BE2C (cell line): ENCODE measurements around the gene SPON1.

ENCODE experiments used
- DNase-seq: peaks from one replicate; pipeline ENCODE4 v3.0.0-alpha.2; 2020
- H3K27me3 ChIP-seq: fragments of 250-450 bp; sonication (Bioruptor Pico); 2 replicates; pipeline ENCODE4 v1.5.1; 2020; ENCODE audit warnings: mild to moderate bottlenecking
- H3K36me3 ChIP-seq: fragments of 250-450 bp; sonication (Bioruptor Pico); 2 replicates; pipeline ENCODE4 v1.5.1; 2020; ENCODE audit warnings: mild to moderate bottlenecking
- H3K4me1 ChIP-seq: fragments of 250-450 bp; sonication (Bioruptor Pico); 2 replicates; pipeline ENCODE4 v1.5.1; 2020
- H3K4me3 ChIP-seq: 2 replicates; pipeline ENCODE4 v1.5.1; 2011; ENCODE audit warnings: low read depth, low read length
- H3K9me3 ChIP-seq: fragments of 250-450 bp; sonication (Bioruptor Pico); 2 replicates; pipeline ENCODE4 v1.5.1; 2020
- TF ChIP-seq, protein P1 (sequence below): IDR thresholded peaks from 2 replicates; pipeline ENCODE4 v1.5.1; 2012; ENCODE audit warnings: mild to moderate bottlenecking, low read depth, low read length

Gene SPON1

DNA sequence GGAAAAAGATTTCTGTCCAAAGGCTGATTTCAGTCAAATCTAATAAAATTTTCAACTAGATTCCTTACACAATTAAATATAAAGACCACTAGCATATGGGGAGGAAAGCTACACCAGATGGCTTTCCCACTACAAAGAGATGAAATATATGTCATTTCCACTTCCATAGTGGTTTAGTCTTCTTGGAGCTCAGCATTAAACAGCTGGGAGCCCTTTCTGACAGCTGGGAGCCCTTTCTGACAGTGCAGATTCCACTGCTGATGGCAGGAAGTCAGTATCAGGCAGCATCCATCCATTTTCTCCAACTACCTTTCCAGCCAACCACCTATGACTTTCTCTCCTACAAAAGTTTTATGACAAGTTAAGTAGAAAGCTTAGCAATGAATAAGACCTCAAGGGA is 218.6 kb downstream of the SPON1 start:
- no peak for DNase-seq
- no peaks in the 10 kb centered on the region for H3K4me1 ChIP-seq
- TF ChIP-seq, protein P1, sequence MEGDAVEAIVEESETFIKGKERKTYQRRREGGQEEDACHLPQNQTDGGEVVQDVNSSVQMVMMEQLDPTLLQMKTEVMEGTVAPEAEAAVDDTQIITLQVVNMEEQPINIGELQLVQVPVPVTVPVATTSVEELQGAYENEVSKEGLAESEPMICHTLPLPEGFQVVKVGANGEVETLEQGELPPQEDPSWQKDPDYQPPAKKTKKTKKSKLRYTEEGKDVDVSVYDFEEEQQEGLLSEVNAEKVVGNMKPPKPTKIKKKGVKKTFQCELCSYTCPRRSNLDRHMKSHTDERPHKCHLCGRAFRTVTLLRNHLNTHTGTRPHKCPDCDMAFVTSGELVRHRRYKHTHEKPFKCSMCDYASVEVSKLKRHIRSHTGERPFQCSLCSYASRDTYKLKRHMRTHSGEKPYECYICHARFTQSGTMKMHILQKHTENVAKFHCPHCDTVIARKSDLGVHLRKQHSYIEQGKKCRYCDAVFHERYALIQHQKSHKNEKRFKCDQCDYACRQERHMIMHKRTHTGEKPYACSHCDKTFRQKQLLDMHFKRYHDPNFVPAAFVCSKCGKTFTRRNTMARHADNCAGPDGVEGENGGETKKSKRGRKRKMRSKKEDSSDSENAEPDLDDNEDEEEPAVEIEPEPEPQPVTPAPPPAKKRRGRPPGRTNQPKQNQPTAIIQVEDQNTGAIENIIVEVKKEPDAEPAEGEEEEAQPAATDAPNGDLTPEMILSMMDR, result no peak

DNA sequence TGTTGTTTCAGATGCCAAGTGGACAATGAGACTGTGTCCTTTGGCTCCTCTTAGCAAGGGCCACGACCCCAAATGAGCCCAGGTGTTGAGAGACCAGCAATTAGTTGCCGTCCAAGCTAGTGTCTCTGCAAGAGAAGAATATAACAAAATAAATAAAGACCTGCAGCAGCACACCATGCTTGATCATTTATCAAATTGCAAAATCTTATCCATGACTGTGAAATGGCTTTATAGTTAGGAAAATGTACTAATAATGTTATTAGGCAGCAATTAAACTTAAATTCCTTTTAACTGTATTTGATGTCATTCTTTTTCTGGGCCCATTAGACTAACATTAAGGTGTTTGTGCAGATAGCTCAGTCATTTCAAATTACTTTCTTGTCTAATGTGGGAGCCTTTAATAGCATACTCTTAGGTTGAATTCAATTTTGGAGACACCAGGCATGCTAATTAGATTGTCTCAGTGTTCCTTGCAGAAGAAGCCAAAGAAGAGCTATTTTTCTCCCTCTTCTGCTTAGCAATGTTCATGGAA is 220.4 kb downstream of the SPON1 start:
- no peaks in the 10 kb centered on the region for H3K36me3 ChIP-seq
- no peaks in the 10 kb centered on the region for H3K27me3 ChIP-seq
- TF ChIP-seq, protein P1, result no peak
- H3K4me3 ChIP-seq, result no peak overlapping the region
- H3K9me3 ChIP-seq, result no peaks in the 10 kb centered on the region
- DNase-seq, result no peak
- no peaks in the 10 kb centered on the region for H3K4me1 ChIP-seq

More for the DNA sequence above, 218.6 kb downstream of the SPON1 start:
- Histone ChIP-seq H3K9me3 (no peaks in the 10 kb centered on the region), H3K36me3 (no peaks in the 10 kb centered on the region), H3K4me3 (no peak overlapping the region), H3K27me3 (no peaks in the 10 kb centered on the region)

DNA sequence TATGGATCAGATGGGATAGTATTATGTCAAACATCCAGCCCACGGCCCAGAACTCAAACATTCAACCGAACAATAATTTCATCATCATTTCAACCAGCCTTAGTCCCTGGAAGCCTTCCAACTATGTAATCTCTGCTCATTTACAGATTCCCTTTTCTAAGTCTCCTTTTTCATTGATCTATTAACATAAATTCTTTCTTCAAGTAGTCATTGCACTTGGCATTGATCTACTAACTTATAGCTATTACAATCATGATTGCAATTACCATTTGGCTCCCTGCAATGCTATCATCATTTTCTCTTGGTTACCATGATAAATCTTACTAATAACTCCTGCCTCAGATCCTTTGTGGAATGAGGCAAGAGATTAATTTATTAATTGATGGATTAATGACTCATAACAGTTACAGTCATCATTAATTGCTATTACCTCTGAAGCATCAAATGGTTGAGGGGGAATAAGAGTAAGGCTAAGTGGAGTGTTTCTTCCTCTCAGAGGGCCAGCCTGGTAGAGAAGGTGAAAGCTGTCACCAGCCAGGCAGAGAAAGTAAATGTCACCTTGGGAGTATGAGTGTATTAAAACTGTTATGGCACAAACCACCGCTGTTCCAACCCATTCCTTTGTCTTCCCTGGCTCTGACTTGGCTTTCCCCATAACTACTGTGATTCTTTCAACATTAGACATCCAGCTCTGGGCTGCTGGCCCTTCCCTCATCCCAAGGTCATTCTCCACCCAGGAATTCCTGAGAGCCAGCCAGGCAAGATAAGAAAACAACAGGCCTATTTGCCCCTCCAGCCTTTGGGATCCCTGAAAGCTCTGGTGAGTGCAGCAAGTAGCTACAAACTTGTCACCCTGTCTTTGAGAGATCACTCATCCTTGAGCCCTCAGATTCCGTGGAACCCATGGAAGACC is 221.8 kb downstream of the SPON1 start:
- Histone ChIP-seq H3K9me3 (no peaks in the 10 kb centered on the region), H3K4me1 (no peaks in the 10 kb centered on the region), H3K4me3 (no peak overlapping the region), H3K27me3 (no peaks in the 10 kb centered on the region), H3K36me3 (no peaks in the 10 kb centered on the region)
- no peak for DNase-seq
- TF ChIP-seq, protein P1, result no peak

DNA sequence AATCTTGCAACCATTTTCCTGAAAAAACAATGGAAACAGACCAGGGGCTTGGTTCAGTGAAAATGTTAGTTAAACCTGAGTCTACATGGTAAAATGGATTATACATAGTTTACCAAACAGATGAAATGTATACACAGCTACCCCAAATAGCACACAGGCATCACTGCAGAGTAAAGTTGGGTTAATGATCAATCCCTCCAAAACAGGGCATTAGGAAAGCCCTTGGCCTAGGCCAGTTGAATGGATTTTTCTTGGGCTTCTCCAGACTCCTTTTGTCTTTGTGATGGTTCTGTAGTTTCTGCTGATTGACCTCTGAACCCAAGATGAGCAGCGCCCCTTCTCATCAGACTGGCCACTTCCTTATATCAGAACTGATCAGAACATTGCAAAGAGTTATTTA is 222.9 kb downstream of the SPON1 start:
- TF ChIP-seq, protein P1, result no peak
- Histone ChIP-seq H3K4me3 (no peak overlapping the region), H3K9me3 (no peaks in the 10 kb centered on the region), H3K27me3 (no peaks in the 10 kb centered on the region), H3K36me3 (no peaks in the 10 kb centered on the region), H3K4me1 (no peaks in the 10 kb centered on the region)
- DNase-seq, result no peak

DNA sequence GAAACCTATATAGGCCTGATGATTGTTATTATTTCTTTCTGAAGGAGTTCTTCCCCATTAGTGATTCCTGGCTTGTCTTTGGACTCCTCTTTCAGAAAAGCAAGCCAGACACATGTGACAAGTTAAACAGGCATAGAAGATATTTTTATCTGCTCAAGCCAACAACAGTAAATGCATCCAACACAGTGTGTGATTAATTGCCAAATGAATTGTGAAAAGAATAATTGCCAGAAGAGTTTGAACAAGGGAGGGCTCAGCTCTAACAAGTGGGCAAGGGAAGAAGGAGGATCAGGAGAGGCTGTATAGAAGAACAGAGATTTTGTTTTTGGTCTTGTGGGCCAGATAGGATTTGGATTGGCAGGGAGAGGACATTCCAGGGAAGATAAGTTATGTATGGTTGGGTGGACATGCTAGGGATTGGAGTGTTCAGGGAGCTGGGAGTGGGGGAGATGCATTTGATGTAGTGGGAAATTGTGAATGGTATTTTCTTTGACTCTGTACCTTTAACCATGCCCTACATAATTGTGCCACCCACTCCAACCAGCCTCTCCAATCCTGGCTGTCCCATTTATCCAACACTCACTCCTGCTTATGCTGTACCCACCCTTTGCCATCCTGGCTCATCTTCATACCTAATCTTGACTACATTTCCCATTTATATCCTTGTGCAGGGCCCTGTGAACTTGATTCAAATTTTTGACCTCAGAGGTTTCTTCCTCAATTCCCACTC is 223.7 kb downstream of the SPON1 start:
- Histone ChIP-seq H3K9me3 (no peaks in the 10 kb centered on the region), H3K27me3 (no peaks in the 10 kb centered on the region), H3K4me1 (no peaks in the 10 kb centered on the region), H3K36me3 (no peaks in the 10 kb centered on the region), H3K4me3 (no peak overlapping the region)
- TF ChIP-seq, protein P1, result no peak
- DNase-seq, result no peak

DNA sequence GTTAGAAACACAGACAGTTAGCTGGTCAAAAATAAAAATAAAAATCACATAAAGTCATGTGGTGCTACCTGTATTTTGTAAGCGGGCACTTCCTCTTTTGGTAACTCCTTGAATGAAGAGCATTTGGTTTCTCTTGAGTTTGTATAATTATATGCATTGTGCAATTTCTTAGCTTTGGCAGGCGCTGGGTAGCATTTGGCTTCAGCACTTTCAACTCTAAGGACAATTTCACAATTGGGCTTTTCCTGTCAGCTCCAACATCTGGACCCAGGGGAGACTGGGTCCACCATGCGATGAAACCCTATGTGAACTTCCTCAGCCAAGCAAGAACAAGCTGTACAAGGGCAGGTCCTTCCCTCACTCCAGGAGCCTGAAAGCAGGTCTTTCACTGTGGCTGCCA is 227.4 kb downstream of the SPON1 start:
- TF ChIP-seq, protein P1, result no peak
- no peaks in the 10 kb centered on the region for H3K36me3 ChIP-seq
- no peaks in the 10 kb centered on the region for H3K4me1 ChIP-seq
- no peaks in the 10 kb centered on the region for H3K27me3 ChIP-seq
- no peaks in the 10 kb centered on the region for H3K9me3 ChIP-seq
- H3K4me3 ChIP-seq, result no peak overlapping the region
- DNase-seq, result no peak
